8988T (cell line): ENCODE results near the gene ITFG1.

Experiments
- DNase-seq: peaks from one replicate; pipeline ENCODE4 v3.0.0; 2011

ITFG1 gene

GRCh38 chr16:47460711-47461597 lies at the start of gene ITFG1, which contains the start of gene PHKB:
Gene ITFG1, minus strand, starts transcription at chr16:47461063. Its CDS starts 18 bp downstream, at chr16:47461045.
Gene PHKB, plus strand, starts transcription at chr16:47461331. Its CDS starts 20 bp downstream, at chr16:47461351.
- peak; percentile 57 for DNase-seq

- DNase-seq, result no peak
These were observed 46.8 kb upstream of the ITFG1 start for GRCh38 chr16:47507701-47508100.

GRCh38 chr16:47506800-47507199 lies 45.9 kb upstream of the ITFG1 start:
- DNase-seq, result no peak

GRCh38 chr16:47504599-47504998 lies 43.7 kb upstream of the ITFG1 start:
- DNase-seq, result no peak

- no peak for DNase-seq
These were observed 43.1 kb upstream of the ITFG1 start for GRCh38 chr16:47503936-47504335.

- no peak for DNase-seq
These were observed 38.9 kb upstream of the ITFG1 start for GRCh38 chr16:47499700-47500264.

GRCh38 chr16:47499080-47499699 lies 38.3 kb upstream of the ITFG1 start:
- DNase-seq, result no peak

GRCh38 chr16:47493381-47494337 lies 32.8 kb upstream of the ITFG1 start:
- DNase-seq, result no peak

GRCh38 chr16:47492428-47493377 lies 31.8 kb upstream of the ITFG1 start:
- no peak for DNase-seq

GRCh38 chr16:47492036-47492427 lies 31.2 kb upstream of the ITFG1 start:
- DNase-seq, result no peak

- no peak for DNase-seq
These were observed 29.6 kb upstream of the ITFG1 start for GRCh38 chr16:47490471-47490870.

- DNase-seq, result no peak
These were observed 27.2 kb upstream of the ITFG1 start for GRCh38 chr16:47488051-47488450.

- no peak for DNase-seq
These were observed 26.0 kb upstream of the ITFG1 start for GRCh38 chr16:47486856-47487255.

- no peak for DNase-seq
These were observed 22.8 kb upstream of the ITFG1 start for GRCh38 chr16:47483616-47484015.

GRCh38 chr16:47481698-47482374 lies 21.0 kb upstream of the ITFG1 start:
- no peak for DNase-seq

GRCh38 chr16:47480410-47480809 lies 19.5 kb upstream of the ITFG1 start:
- DNase-seq, result no peak

GRCh38 chr16:47477679-47478078 lies 16.8 kb upstream of the ITFG1 start:
- no peak for DNase-seq

GRCh38 chr16:47476654-47477345 lies 15.9 kb upstream of the ITFG1 start:
- no peak for DNase-seq

GRCh38 chr16:47475786-47476185 lies 14.9 kb upstream of the ITFG1 start:
- no peak for DNase-seq

GRCh38 chr16:47473792-47474191 lies 12.9 kb upstream of the ITFG1 start:
- no peak for DNase-seq
